GM12878 (cell line): ENCODE measurements around the gene HTR7. TPM values are rescaled to one million over a fixed set of nuclear protein-coding genes. Genes with fewer than 3 reads are reported as not detected.

Source experiments
- BCLAF1 ChIP-seq: fragments of 450-650 bp; IDR thresholded peaks from 2 replicates; pipeline ENCODE4 v1.6.1; 2017; ENCODE audit warnings: antibody characterized with exemption, mild to moderate bottlenecking, moderate library complexity
- DPF2 ChIP-seq: fragments of 450-650 bp; IDR thresholded peaks from 2 replicates; pipeline ENCODE4 v1.6.1; 2017; ENCODE audit warnings: mild to moderate bottlenecking
- ELK1 ChIP-seq: IDR thresholded peaks from 2 replicates; pipeline ENCODE4 v1.6.1; 2012; ENCODE audit warnings: low read depth, low read length, improper control_type of control experiment
- GATAD2B ChIP-seq: fragments of 450-650 bp; conservative IDR thresholded peaks from 2 replicates; pipeline ENCODE4 v1.6.1; 2017; ENCODE audit warnings: low read depth, mild to moderate bottlenecking, moderate library complexity
- IKZF1 ChIP-seq: fragments of 450-650 bp; conservative IDR thresholded peaks from 2 replicates; pipeline ENCODE4 v1.6.1; 2017; ENCODE audit warnings: antibody characterized with exemption, mild to moderate bottlenecking
- IKZF2 ChIP-seq, 2 experiments: fragments of 450-650 bp; IDR thresholded peaks; 2 replicates each; pipeline ENCODE4 v1.6.1; 2017; ENCODE audit warnings: mild to moderate bottlenecking in 2 of 2, moderate library complexity in 2 of 2
- IRF5 ChIP-seq: fragments of 450-650 bp; IDR thresholded peaks from 2 replicates; pipeline ENCODE4 v1.6.1; 2017; ENCODE audit warnings: borderline replicate concordance
- JUND ChIP-seq: IDR thresholded peaks from 2 replicates; pipeline ENCODE4 v1.6.1; 2012; ENCODE audit warnings: low read depth, mild to moderate bottlenecking, low read length, improper control_type of control experiment, moderate library complexity
- NFYB ChIP-seq: IDR thresholded peaks from 2 replicates; pipeline ENCODE4 v1.6.1; 2011; ENCODE audit warnings: low read depth, mild to moderate bottlenecking, low read length, improper control_type of control experiment, moderate library complexity; ENCODE audit not compliant: insufficient read depth
- NR2C1 ChIP-seq: fragments of 450-650 bp; IDR thresholded peaks from 2 replicates; pipeline ENCODE4 v1.6.1; 2017; ENCODE audit warnings: antibody characterized with exemption, mild to moderate bottlenecking, moderate library complexity
- PKNOX1 ChIP-seq: fragments of 450-650 bp; IDR thresholded peaks from 2 replicates; pipeline ENCODE4 v1.6.1; 2016; ENCODE audit warnings: mild to moderate bottlenecking
- RUNX3 ChIP-seq: IDR thresholded peaks from 2 replicates; pipeline ENCODE4 v1.6.1; 2012; ENCODE audit warnings: low read length, inconsistent platforms
- SPI1 ChIP-seq: IDR thresholded peaks from 2 replicates; pipeline ENCODE4 v1.6.1; 2011; ENCODE audit warnings: low read depth, mild to moderate bottlenecking, low read length, moderate library complexity, borderline replicate concordance; ENCODE audit not compliant: insufficient read depth
- ZSCAN29 ChIP-seq: fragments of 450-650 bp; IDR thresholded peaks from 2 replicates; pipeline ENCODE4 v1.6.1; 2017; ENCODE audit warnings: mild to moderate bottlenecking, moderate library complexity
- polyA plus RNA-seq, 11 experiments: library from polyadenylated mRNA; depleted of rRNA in 4 of 11; unstranded in 6 of 11; stranded (reverse) in 5 of 11; fragments of >200 nt; fragmentation: Nextera tagmentation in 4 of 11; fragmentation: Illumina TruSeq in 1 of 11; extraction: Ambion mirVana in 4 of 11; extraction: Trizol in 1 of 11; gene quantifications; 1 replicate in 1 of 11; 2 replicates in 10 of 11; pipeline versions ENCODE4 v1.2.1 to v1.2.3, GENCODE V29; 2011 to 2016; ENCODE audit warnings: inconsistent platforms in 2 of 11, missing spikeins in 2 of 11, low read depth in 1 of 11
- total RNA-seq, 4 experiments: library from RNA; depleted of rRNA in 3 of 4; stranded (reverse); fragments of >200 nt in 3 of 4; fragmentation: Illumina TruSeq in 1 of 4; extraction: Trizol in 1 of 4; gene quantifications; 2 replicates each; pipeline versions ENCODE4 v1.2.1 to v1.2.3, GENCODE V29; 2013 to 2021
- TF ChIP-seq, protein P1 (sequence below): IDR thresholded peaks from 2 replicates; pipeline ENCODE4 v1.6.1; 2012; ENCODE audit warnings: improper control_type of control experiment, low read depth, low read length; ENCODE audit not compliant: insufficient replicate concordance

Gene HTR7
- total and polyA plus RNA-seq, 10 of the 15 experiments (the other 5 are each of a cell fraction or from before 2014, with no cell fraction given), result 0.01 to 1.3 (median 0.06) TPM; not detected in 4

DNA sequence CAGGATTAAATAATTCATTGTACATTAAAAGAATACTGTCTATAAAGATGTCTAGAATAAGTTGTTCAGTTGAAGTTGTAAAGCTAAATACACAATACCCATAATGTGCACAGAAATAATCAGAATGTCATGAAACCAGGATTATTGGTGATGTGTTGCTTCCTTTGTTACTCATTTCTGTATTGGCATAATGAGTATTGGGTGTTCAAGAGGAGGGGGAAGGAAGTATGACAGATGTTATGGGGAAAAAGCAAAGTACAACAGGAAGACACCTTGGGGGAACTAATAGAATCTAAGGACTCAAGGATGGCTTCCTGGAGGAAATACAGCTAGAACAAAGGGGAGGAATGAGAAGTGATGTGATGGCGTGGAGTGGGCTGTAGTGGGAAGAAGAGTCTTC is 48.1 kb upstream of the HTR7 start (continued):
- no peak for TF ChIP-seq DPF2
- TF ChIP-seq ELK1, result no peak
- TF ChIP-seq PKNOX1, result no peak
- TF ChIP-seq IKZF2 (IDR thresholded peaks at IDR 0.05), result peak; percentile 50 to 66; a peak in 3 of 4 replicates
- TF ChIP-seq NR2C1, result no peak
- peak; percentile 55; the same call in 1 of the 2 replicates for TF ChIP-seq RUNX3
- TF ChIP-seq, protein P1, sequence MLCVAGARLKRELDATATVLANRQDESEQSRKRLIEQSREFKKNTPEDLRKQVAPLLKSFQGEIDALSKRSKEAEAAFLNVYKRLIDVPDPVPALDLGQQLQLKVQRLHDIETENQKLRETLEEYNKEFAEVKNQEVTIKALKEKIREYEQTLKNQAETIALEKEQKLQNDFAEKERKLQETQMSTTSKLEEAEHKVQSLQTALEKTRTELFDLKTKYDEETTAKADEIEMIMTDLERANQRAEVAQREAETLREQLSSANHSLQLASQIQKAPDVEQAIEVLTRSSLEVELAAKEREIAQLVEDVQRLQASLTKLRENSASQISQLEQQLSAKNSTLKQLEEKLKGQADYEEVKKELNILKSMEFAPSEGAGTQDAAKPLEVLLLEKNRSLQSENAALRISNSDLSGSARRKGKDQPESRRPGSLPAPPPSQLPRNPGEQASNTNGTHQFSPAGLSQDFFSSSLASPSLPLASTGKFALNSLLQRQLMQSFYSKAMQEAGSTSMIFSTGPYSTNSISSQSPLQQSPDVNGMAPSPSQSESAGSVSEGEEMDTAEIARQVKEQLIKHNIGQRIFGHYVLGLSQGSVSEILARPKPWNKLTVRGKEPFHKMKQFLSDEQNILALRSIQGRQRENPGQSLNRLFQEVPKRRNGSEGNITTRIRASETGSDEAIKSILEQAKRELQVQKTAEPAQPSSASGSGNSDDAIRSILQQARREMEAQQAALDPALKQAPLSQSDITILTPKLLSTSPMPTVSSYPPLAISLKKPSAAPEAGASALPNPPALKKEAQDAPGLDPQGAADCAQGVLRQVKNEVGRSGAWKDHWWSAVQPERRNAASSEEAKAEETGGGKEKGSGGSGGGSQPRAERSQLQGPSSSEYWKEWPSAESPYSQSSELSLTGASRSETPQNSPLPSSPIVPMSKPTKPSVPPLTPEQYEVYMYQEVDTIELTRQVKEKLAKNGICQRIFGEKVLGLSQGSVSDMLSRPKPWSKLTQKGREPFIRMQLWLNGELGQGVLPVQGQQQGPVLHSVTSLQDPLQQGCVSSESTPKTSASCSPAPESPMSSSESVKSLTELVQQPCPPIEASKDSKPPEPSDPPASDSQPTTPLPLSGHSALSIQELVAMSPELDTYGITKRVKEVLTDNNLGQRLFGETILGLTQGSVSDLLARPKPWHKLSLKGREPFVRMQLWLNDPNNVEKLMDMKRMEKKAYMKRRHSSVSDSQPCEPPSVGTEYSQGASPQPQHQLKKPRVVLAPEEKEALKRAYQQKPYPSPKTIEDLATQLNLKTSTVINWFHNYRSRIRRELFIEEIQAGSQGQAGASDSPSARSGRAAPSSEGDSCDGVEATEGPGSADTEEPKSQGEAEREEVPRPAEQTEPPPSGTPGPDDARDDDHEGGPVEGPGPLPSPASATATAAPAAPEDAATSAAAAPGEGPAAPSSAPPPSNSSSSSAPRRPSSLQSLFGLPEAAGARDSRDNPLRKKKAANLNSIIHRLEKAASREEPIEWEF, result no peak
- TF ChIP-seq IKZF1, result peak; percentile 27; the same call in 1 of the 2 replicates
- TF ChIP-seq BCLAF1, result no peak
- TF ChIP-seq ZSCAN29, result no peak
- TF ChIP-seq NFYB, result no peak
- TF ChIP-seq JUND, result no peak
- no peak for TF ChIP-seq GATAD2B
- no peak for TF ChIP-seq SPI1
- TF ChIP-seq IRF5, result no peak
